Activated CD4-positive, alpha-beta T cell treated with anti-CD3 and anti-CD28 coated beads for 4 hours (primary cell): ENCODE data around the gene AHDC1.

ENCODE experiments used
- DNase-seq, 2 donors: peaks; one replicate each; pipeline ENCODE4 v3.0.0-alpha.2; 2020

Gene AHDC1

GRCh38 chr1:27596261-27596660 is 7.7 kb downstream of the AHDC1 start:
- no peak for DNase-seq

- DNase-seq, result no peak
Observed at GRCh38 chr1:27595597-27595996, 8.3 kb downstream of the AHDC1 start.

- no peak for DNase-seq
Observed at GRCh38 chr1:27594564-27595510, 9.1 kb downstream of the AHDC1 start.

GRCh38 chr1:27593678-27594563 is 10.0 kb downstream of the AHDC1 start:
- no peak for DNase-seq

- no peak for DNase-seq
Observed at GRCh38 chr1:27592931-27593677, 10.8 kb downstream of the AHDC1 start.

GRCh38 chr1:27592232-27592930 is 11.6 kb downstream of the AHDC1 start:
- DNase-seq, result no peak

- DNase-seq, result no peak
Observed at GRCh38 chr1:27591622-27592021, 12.3 kb downstream of the AHDC1 start.

- DNase-seq, result no peak
Observed at GRCh38 chr1:27590917-27591508, 12.9 kb downstream of the AHDC1 start.

- DNase-seq, result no peak
Observed at GRCh38 chr1:27589841-27590426, 14.0 kb downstream of the AHDC1 start.

GRCh38 chr1:27589441-27589840 is 14.5 kb downstream of the AHDC1 start:
- DNase-seq, result no peak

- DNase-seq, result no peak
Observed at GRCh38 chr1:27588256-27589232, 15.4 kb downstream of the AHDC1 start.

- DNase-seq, result no peak
Observed at GRCh38 chr1:27585684-27586083, 18.3 kb downstream of the AHDC1 start.

- no peak for DNase-seq
Observed at GRCh38 chr1:27584453-27584852, 19.5 kb downstream of the AHDC1 start.

- DNase-seq, result no peak
Observed at GRCh38 chr1:27583479-27583878, 20.5 kb downstream of the AHDC1 start.

GRCh38 chr1:27581823-27582243 is 22.1 kb downstream of the AHDC1 start:
- DNase-seq, result no peak

GRCh38 chr1:27577504-27578188 is 26.3 kb downstream of the AHDC1 start:
- no peak for DNase-seq

- no peak for DNase-seq
Observed at GRCh38 chr1:27576806-27577227, 27.1 kb downstream of the AHDC1 start.

GRCh38 chr1:27575840-27576331 is 28.1 kb downstream of the AHDC1 start:
- DNase-seq, result no peak
